ENCODE data around the gene KCNJ11.
"Not testable (repeated sequence)": the region's sequence is repeated elsewhere in the genome, so short reads cannot be mapped to it uniquely, and the experiment has no call there.

KCNJ11 gene

GRCh38 chr11:17388609-17389210 lies at the start of gene KCNJ11:
KCNJ11 (minus strand) TSS chr11:17388659; CDS start chr11:17388091, 568 bp downstream.
- no peak for DNase-seq (ENCODE audit: low read depth in 2 of 2)

GRCh38 chr11:17437366-17437765 lies 48.9 kb upstream of the KCNJ11 start:
- DNase-seq (ENCODE audit: low read depth in 2 of 2), result no peak

- DNase-seq (ENCODE audit: low read depth in 2 of 2), result no peak
These were observed 45.6 kb upstream of the KCNJ11 start for GRCh38 chr11:17434108-17434507.

GRCh38 chr11:17432002-17432401 lies 43.5 kb upstream of the KCNJ11 start:
- DNase-seq (ENCODE audit: low read depth in 2 of 2), result no peak

GRCh38 chr11:17431139-17431538 lies 42.7 kb upstream of the KCNJ11 start:
- DNase-seq (ENCODE audit: low read depth in 2 of 2), result no peak

- no peak for DNase-seq (ENCODE audit: low read depth in 2 of 2)
These were observed 42.2 kb upstream of the KCNJ11 start for GRCh38 chr11:17430616-17431015.

- no peak for DNase-seq (ENCODE audit: low read depth in 2 of 2)
These were observed 40.5 kb upstream of the KCNJ11 start for GRCh38 chr11:17428925-17429324.

- DNase-seq (ENCODE audit: low read depth in 2 of 2), result no peak
These were observed 39.8 kb upstream of the KCNJ11 start for GRCh38 chr11:17428261-17428660.

- not testable (repeated sequence) for DNase-seq (ENCODE audit: low read depth in 2 of 2)
These were observed 37.8 kb upstream of the KCNJ11 start for GRCh38 chr11:17426233-17426632.

- no peak for DNase-seq (ENCODE audit: low read depth in 2 of 2)
These were observed 35.3 kb upstream of the KCNJ11 start for GRCh38 chr11:17423533-17424310.

GRCh38 chr11:17421781-17422180 lies 33.3 kb upstream of the KCNJ11 start:
- DNase-seq (ENCODE audit: low read depth in 2 of 2), result no peak

GRCh38 chr11:17418444-17419081 lies 30.1 kb upstream of the KCNJ11 start:
- DNase-seq (ENCODE audit: low read depth in 2 of 2), result no peak

- no peak for DNase-seq (ENCODE audit: low read depth in 2 of 2)
These were observed 28.0 kb upstream of the KCNJ11 start for GRCh38 chr11:17416492-17416891.

GRCh38 chr11:17415523-17416104 lies 27.2 kb upstream of the KCNJ11 start:
- no peak for DNase-seq (ENCODE audit: low read depth in 2 of 2)

GRCh38 chr11:17414992-17415391 lies 26.5 kb upstream of the KCNJ11 start:
- DNase-seq (ENCODE audit: low read depth in 2 of 2), result no peak

- no peak for DNase-seq (ENCODE audit: low read depth in 2 of 2)
These were observed 25.9 kb upstream of the KCNJ11 start for GRCh38 chr11:17414317-17414737.

GRCh38 chr11:17413414-17414316 lies 25.2 kb upstream of the KCNJ11 start:
- no peak for DNase-seq (ENCODE audit: low read depth in 2 of 2)

GRCh38 chr11:17412488-17413180 lies 24.2 kb upstream of the KCNJ11 start:
- no peak for DNase-seq (ENCODE audit: low read depth in 2 of 2)

- DNase-seq (ENCODE audit: low read depth in 2 of 2), result no peak
These were observed 23.0 kb upstream of the KCNJ11 start for GRCh38 chr11:17411418-17411817.

- DNase-seq (ENCODE audit: low read depth in 2 of 2), result no peak
These were observed 22.3 kb upstream of the KCNJ11 start for GRCh38 chr11:17410606-17411379.
